GM12874 (cell line): ENCODE results near the gene GALNTL6.

ENCODE experiments used
- CTCF ChIP-seq: IDR thresholded peaks from 2 replicates; pipeline ENCODE4 v1.5.1; 2011; ENCODE audit warnings: low read depth, mild to moderate bottlenecking, control low read depth, low read length, moderate library complexity; ENCODE audit not compliant: insufficient read depth

The GALNTL6 gene

GRCh38 chr4:172750910-172751309, 937.7 kb downstream of the GALNTL6 start:
- TF ChIP-seq CTCF = no peak

DNA sequence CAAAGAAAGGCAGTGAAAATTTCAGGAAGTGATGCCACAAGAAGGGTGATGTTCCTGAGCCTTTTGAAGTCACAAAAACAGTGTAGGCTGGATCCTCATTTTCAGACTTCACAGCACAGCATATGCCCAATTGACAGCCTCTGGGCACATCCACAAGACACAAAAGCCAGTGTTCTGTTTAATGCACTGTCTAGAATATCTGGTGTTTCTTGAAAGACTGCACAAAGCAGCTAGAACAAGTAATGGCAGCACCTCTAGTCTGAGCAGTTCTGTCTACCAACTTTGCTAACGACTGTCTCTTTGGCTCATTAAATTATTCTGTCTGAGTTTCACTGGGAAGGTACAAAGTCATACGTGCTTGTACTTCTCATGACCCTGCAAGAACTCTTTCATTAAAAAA, 938.3 kb downstream of the GALNTL6 start:
- no peak for TF ChIP-seq CTCF

DNA sequence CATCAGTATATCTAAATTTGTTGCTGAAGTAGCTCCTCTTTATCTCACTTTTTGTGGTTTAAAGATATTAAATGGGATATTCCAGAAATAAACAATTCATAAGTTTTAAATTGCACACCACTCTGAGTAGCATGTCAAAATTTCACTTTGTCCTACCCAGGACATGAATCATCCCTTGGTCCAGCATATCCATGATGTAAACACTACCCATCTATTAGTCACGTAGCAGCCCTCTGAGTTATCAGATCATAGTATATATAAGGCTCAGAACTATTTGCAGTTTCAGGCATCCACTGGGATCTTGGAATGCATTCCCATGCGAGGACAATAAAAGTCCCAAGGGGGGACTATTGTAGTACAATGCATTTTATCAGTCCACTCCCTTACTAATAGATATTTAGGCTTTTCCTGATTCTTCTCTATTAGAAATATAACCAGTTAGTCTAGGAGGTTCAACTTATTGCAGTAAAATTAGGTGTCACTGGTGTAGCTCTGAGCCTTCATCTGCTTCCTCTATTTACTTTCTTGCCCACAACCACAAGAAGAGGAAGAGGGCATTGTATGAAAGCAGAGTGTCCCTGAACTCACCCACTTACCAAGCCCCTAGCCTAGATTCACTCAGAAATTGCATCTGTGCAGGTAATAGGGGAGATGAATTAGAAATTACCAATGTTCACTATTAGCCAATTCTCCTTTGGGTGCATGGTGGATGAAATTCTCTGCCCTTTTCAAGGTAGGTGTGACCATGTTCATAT, 945.6 kb downstream of the GALNTL6 start:
- TF ChIP-seq CTCF = no peak

DNA sequence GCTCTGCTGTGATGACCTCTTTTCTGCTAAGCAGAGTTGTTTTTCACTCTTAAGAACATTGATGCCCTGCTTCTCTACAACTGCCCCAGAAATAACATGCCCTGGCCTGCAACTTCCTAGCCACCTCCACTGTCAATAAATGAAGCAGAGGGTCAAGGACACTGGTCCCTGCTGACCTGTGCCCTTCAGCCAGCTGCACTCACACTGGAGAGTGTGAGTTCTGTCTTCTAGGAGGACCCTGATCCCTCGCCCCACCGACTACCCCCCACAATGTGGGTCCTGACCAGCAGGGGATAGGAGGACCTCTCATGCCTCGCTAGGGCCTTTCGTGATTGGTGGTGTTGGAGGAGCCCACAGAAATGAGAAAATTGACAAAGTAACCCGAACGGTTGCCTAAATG, 947.3 kb downstream of the GALNTL6 start:
- TF ChIP-seq CTCF = no peak

DNA sequence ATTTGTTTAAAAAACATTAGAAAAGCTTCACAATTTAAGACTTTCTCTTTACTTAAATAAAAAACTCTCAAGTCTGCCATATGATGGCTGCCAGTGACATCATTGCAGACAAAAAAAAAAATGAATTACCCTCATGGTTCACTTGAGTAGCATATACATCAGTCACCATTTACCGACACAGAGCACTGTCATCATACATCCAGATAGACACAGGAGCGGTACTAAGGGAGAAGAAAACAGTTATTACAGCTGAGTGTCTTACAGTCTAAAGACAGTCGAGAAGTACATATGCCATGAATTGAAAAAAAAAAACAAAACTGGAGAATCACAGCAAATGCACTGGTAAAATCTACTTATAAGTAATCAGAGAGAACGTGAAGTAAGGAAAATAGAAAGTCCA, 949.7 kb downstream of the GALNTL6 start:
- TF ChIP-seq CTCF = no peak

DNA sequence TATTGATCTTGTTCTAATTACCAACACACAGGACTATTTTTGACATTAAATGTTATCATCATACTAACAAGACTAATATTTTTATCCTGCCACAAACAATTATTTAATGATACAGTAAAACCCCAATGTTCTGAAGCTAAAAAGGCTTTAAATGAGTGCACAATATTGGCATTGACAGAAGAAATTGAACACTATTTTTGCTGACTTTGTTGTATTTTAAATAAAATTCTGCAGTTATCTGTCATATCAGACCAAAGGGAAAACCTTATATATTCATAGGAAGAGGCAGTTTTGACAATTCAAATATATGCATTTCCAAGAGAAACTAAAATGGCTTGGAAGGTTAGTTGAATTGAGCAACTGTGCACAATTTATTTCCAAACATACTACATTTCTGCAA, 957.6 kb downstream of the GALNTL6 start:
- no peak for TF ChIP-seq CTCF

DNA sequence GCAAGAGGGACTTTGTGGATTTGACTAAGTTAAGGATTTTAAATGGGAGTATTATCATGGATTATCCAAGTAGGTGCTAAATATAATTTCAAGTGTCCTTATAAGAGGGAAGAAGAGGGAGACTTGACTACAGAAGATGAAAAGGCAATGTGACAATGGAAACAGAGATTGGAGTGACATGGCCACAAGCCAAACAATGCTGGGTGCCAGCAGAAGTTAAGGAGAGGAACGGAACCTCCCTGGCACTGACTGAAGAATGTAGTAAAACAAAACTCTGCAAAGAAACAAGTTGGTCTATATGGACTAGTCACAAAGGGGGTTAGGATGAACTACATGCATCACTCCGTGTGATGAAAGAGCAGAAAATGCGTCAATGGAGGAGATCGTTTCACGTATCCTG, 959.6 kb downstream of the GALNTL6 start:
- TF ChIP-seq CTCF = no peak
